ENCODE results near the gene RAD54L. TPM values are rescaled to one million over a fixed set of nuclear protein-coding genes. Genes with fewer than 3 reads are reported as not detected.
"Not testable (repeated sequence)": the region's sequence is repeated elsewhere in the genome, so short reads cannot be mapped to it uniquely, and the experiment has no call there.

The RAD54L gene
- total RNA-seq, 1 donor from 2014 or later, result 17.0 TPM

- not testable (repeated sequence) for DNase-seq (ENCODE audit: low spot score, unreplicated experiment); H3K4me3 Mint-ChIP-seq (ENCODE audit: low read depth); H3K27ac Mint-ChIP-seq; H3K9me3 Mint-ChIP-seq (ENCODE audit: low read depth); H3K36me3 Mint-ChIP-seq (ENCODE audit: insufficient read depth); H3K4me1 Mint-ChIP-seq (ENCODE audit: low read depth); H3K27me3 Mint-ChIP-seq
These were observed 74.6 kb downstream of the RAD54L start for GRCh38 chr1:46322191-46322590.

DNA sequence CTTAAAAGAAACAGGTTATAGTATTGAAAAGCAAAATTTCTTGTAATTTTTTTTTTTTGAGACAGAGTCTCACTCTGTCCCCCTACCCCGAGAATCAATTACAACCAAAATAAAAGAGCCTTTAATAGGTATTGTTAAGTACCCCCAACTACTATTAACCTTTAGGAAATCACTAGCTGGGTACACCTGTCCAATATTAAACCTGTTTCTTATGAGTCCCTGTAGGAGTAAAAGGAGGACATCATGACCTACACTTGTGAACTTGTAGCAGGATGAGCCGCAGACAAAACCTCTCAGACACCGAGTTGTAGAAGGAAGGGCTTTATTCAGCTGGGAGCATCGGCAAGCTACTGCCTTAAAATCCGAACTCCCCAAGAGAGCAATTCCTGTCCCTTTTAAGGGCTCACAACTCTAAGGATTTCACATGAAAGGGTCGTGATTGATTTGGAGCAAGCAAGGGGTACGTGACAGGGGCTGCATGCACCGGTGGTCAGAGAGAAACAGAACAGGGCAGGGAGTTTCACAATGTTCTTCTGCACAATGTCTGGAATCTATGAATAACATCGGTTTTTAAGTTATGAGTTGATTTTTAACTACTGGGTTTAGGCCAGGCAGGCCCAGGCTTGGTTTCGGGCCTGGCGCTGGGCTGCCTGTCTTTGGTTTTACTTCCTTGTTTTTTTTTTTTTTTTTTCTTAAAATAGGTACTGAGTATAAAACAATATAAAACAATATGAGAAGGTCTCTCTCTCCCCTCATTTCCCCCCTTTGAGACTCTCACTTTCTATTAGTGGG, 77.9 kb downstream of the RAD54L start:
- H3K27ac Mint-ChIP-seq; H3K9me3 Mint-ChIP-seq (ENCODE audit: low read depth); H3K4me3 Mint-ChIP-seq (ENCODE audit: low read depth); DNase-seq (ENCODE audit: low spot score, unreplicated experiment); H3K36me3 Mint-ChIP-seq (ENCODE audit: insufficient read depth); H3K27me3 Mint-ChIP-seq; H3K4me1 Mint-ChIP-seq (ENCODE audit: low read depth): not testable (repeated sequence)

Other genes with a start within 250 kb of the RAD54L start
- 54.1 and 55.4 TPM in 2 replicates for gene PIK3R3, start 115.1 kb upstream of the RAD54L start, total RNA-seq
- gene TSPAN1, start 72.7 kb upstream of the RAD54L start, total RNA-seq, result 4.5 and 8.1 TPM in 2 replicates
- gene P3R3URF, start 71.3 kb upstream of the RAD54L start, total RNA-seq, result not detected in 2 replicates
- 101 and 102 TPM in 2 replicates for gene POMGNT1, start 49.3 kb upstream of the RAD54L start, total RNA-seq
- 1.2 and 2.0 TPM in 2 replicates for gene LURAP1, start 44.4 kb upstream of the RAD54L start, total RNA-seq
- gene LRRC41, start 55.9 kb downstream of the RAD54L start, total RNA-seq, result 100 and 103 TPM in 2 replicates
- gene UQCRH, start 55.9 kb downstream of the RAD54L start, total RNA-seq, result 221 and 228 TPM in 2 replicates
- gene NSUN4, start 93.0 kb downstream of the RAD54L start, total RNA-seq, result 25.0 and 30.3 TPM in 2 replicates
- gene FAAH, start 146.6 kb downstream of the RAD54L start, total RNA-seq, result 36.6 and 38.6 TPM in 2 replicates
- gene DMBX1, start 242.1 kb downstream of the RAD54L start, total RNA-seq, result not detected in 2 replicates